ENCODE measurements around the gene SMARCD1.

Gene SMARCD1

GRCh38 chr12:50043308-50043707 is 41.8 kb upstream of the SMARCD1 start:
- no peaks in the 10 kb centered on the region for H3K27me3 ChIP-seq (ENCODE audit: insufficient read depth, low read length, poor library complexity, severe bottlenecking)

GRCh38 chr12:50043854-50044253 is 41.3 kb upstream of the SMARCD1 start:
- Histone ChIP-seq H3K27me3 (ENCODE audit: insufficient read depth, low read length, poor library complexity, severe bottlenecking) (no peaks in the 10 kb centered on the region), H2AFZ (ENCODE audit: low read length) (no peak overlapping the region)
- no peak for TF ChIP-seq CTCF (conservative IDR thresholded peaks at IDR 0.05; ENCODE audit: low read length)
- no peak for TF ChIP-seq EZH2phosphoT487 (IDR thresholded peaks at IDR 0.05; ENCODE audit: borderline replicate concordance)

More at GRCh38 chr12:50043308-50043707, 41.8 kb upstream of the SMARCD1 start:
- H3F3A ChIP-seq (ENCODE audit: low read depth): no peaks in the 10 kb centered on the region
- no peaks in the 10 kb centered on the region for H3K9me2 ChIP-seq (replicated peaks; ENCODE audit: low read depth, low read length)
- no peak overlapping the region for H3K4me2 ChIP-seq (ENCODE audit: low read depth, low read length, poor library complexity, severe bottlenecking)
- no peak overlapping the region for H3K9ac ChIP-seq (ENCODE audit: low read depth, low read length, poor library complexity, severe bottlenecking)
- no peaks in the 10 kb centered on the region for H4K20me1 ChIP-seq (ENCODE audit: insufficient read depth, low read length, poor library complexity, severe bottlenecking)
- no peaks in the 10 kb centered on the region for H3K36me3 ChIP-seq (ENCODE audit: insufficient read depth, low read length)
- no peak for TF ChIP-seq EZH2phosphoT487 (IDR thresholded peaks at IDR 0.05; ENCODE audit: borderline replicate concordance)
- TF ChIP-seq CTCF (conservative IDR thresholded peaks at IDR 0.05; ENCODE audit: low read length): no peak
- no peaks in the 10 kb centered on the region for H3K79me2 ChIP-seq (ENCODE audit: insufficient read depth, low read length)
- H3K4me1 ChIP-seq (ENCODE audit: insufficient read depth, low read length, poor library complexity, severe bottlenecking): no peaks in the 10 kb centered on the region
- no peaks in the 10 kb centered on the region for H3K9me3 ChIP-seq (ENCODE audit: insufficient read depth, low read depth, low read length)
- H2AFZ ChIP-seq (ENCODE audit: low read length): no peak overlapping the region
- H3K4me3 ChIP-seq (ENCODE audit: low read length, poor library complexity, severe bottlenecking): no peak overlapping the region

GRCh38 chr12:50047693-50048250 is 37.4 kb upstream of the SMARCD1 start:
- no peak for TF ChIP-seq CTCF (conservative IDR thresholded peaks at IDR 0.05; ENCODE audit: low read length)
- no peak for TF ChIP-seq EZH2phosphoT487 (IDR thresholded peaks at IDR 0.05; ENCODE audit: borderline replicate concordance)
- H3K4me1 ChIP-seq (ENCODE audit: insufficient read depth, low read length, poor library complexity, severe bottlenecking): no peaks in the 10 kb centered on the region
- no peaks in the 10 kb centered on the region for H3K9me3 ChIP-seq (ENCODE audit: insufficient read depth, low read depth, low read length)
- H3K36me3 ChIP-seq (ENCODE audit: insufficient read depth, low read length): no peaks in the 10 kb centered on the region
- no peaks in the 10 kb centered on the region for H3K27me3 ChIP-seq (ENCODE audit: insufficient read depth, low read length, poor library complexity, severe bottlenecking)
- no peaks in the 10 kb centered on the region for H3K79me2 ChIP-seq (ENCODE audit: insufficient read depth, low read length)
- H3K4me2 ChIP-seq (ENCODE audit: low read depth, low read length, poor library complexity, severe bottlenecking): no peak overlapping the region
- no peak overlapping the region for H2AFZ ChIP-seq (ENCODE audit: low read length)
- no peak overlapping the region for H3K9ac ChIP-seq (ENCODE audit: low read depth, low read length, poor library complexity, severe bottlenecking)
- H3K4me3 ChIP-seq (ENCODE audit: low read length, poor library complexity, severe bottlenecking): no peak overlapping the region
- H3K9me2 ChIP-seq (replicated peaks; ENCODE audit: low read depth, low read length): no peaks in the 10 kb centered on the region
- no peaks in the 10 kb centered on the region for H4K20me1 ChIP-seq (ENCODE audit: insufficient read depth, low read length, poor library complexity, severe bottlenecking)
- H3F3A ChIP-seq (ENCODE audit: low read depth): no peaks in the 10 kb centered on the region

More at GRCh38 chr12:50043854-50044253, 41.3 kb upstream of the SMARCD1 start:
- Histone ChIP-seq H3K4me3 (ENCODE audit: low read length, poor library complexity, severe bottlenecking) (no peak overlapping the region), H3F3A (ENCODE audit: low read depth) (no peaks in the 10 kb centered on the region), H3K4me2 (ENCODE audit: low read depth, low read length, poor library complexity, severe bottlenecking) (no peak overlapping the region), H3K79me2 (ENCODE audit: insufficient read depth, low read length) (no peaks in the 10 kb centered on the region), H4K20me1 (ENCODE audit: insufficient read depth, low read length, poor library complexity, severe bottlenecking) (no peaks in the 10 kb centered on the region), H3K9me3 (ENCODE audit: insufficient read depth, low read depth, low read length) (no peaks in the 10 kb centered on the region), H3K36me3 (ENCODE audit: insufficient read depth, low read length) (no peaks in the 10 kb centered on the region), H3K9ac (ENCODE audit: low read depth, low read length, poor library complexity, severe bottlenecking) (no peak overlapping the region), H3K9me2 (replicated peaks; ENCODE audit: low read depth, low read length) (no peaks in the 10 kb centered on the region), H3K4me1 (ENCODE audit: insufficient read depth, low read length, poor library complexity, severe bottlenecking) (no peaks in the 10 kb centered on the region)
